Gastrocnemius medialis (tissue), 4 donors: ENCODE results near the gene NFS1. TPM values are rescaled to one million over a fixed set of nuclear protein-coding genes. Genes with fewer than 3 reads are reported as not detected.

Experiments used
- ATAC-seq, 2 donors: fragments of 150-250 bp; one replicate each; pipeline ENCODE4 v1.9.1; 2016
- DNase-seq, 2 donors: peaks; one replicate each; pipeline ENCODE4 v3.0.0-alpha.2; 2019
- H3K27ac ChIP-seq, 4 donors: fragments of 200-600 bp; sonication (generic); 1 replicate in 1 of 4; 2 replicates in 3 of 4; pipeline ENCODE4 v1.5.1; 2016 to 2018; ENCODE audit warnings: mild to moderate bottlenecking in 2 of 4, moderate library complexity in 1 of 4
- H3K27me3 ChIP-seq, 3 donors: fragments of 200-600 bp; sonication (generic) in 2 of 3; 1 replicate in 1 of 3; 2 replicates in 2 of 3; pipeline versions ENCODE4 v1.5.1 to v1.6.0; 2016 to 2019; ENCODE audit warnings: mild to moderate bottlenecking in 1 of 3, moderate library complexity in 1 of 3
- H3K36me3 ChIP-seq, 2 donors: fragments of 200-600 bp; sonication (generic) in 1 of 2; one replicate each; pipeline ENCODE4 v1.5.1; 2017 to 2018
- H3K4me1 ChIP-seq, 2 donors: fragments of 200-600 bp; sonication (generic) in 1 of 2; one replicate each; pipeline ENCODE4 v1.5.1; 2016 to 2017; ENCODE audit warnings: mild to moderate bottlenecking in 2 of 2
- H3K4me3 ChIP-seq, 4 donors: fragments of 200-600 bp; sonication (generic) in 3 of 4; 1 replicate in 1 of 4; 2 replicates in 3 of 4; pipeline ENCODE4 v1.5.1; 2016 to 2019; ENCODE audit warnings: mild to moderate bottlenecking in 2 of 4
- H3K9me3 ChIP-seq, 3 donors: fragments of 200-600 bp; sonication (generic) in 2 of 3; 1 replicate in 1 of 3; 2 replicates in 2 of 3; pipeline ENCODE4 v1.5.1; 2016 to 2019
- CTCF ChIP-seq, 5 experiments: fragments of 450-650 bp in 3 of 5; fragments of 200-600 bp in 2 of 5; sonication (generic) in 2 of 5; IDR thresholded peaks in 4 of 5; conservative IDR thresholded peaks in 1 of 5; 1 replicate in 4 of 5; 2 replicates in 1 of 5; pipeline ENCODE4 v1.5.1; 2016 to 2019; ENCODE audit warnings: antibody characterized with exemption in 5 of 5, mild to moderate bottlenecking in 3 of 5, moderate library complexity in 3 of 5
- POLR2A ChIP-seq, 2 donors: fragments of 450-650 bp; IDR thresholded peaks; one replicate each; pipeline ENCODE4 v1.6.1; 2017; ENCODE audit warnings: antibody characterized with exemption in 2 of 2, mild to moderate bottlenecking in 2 of 2, moderate library complexity in 2 of 2
- in situ Hi-C, 4 donors: fragments of 200-750 bp; cut with MboI; loops; one replicate each; pipeline versions ENCODE4 v1.15.0 to v1.8.0; 2017; ENCODE audit warnings: low sequenced_read_pairs in 4 of 4
- intact Hi-C: fragments of 100-400 bp; cut with DNase I; formaldehyde crosslinking; loops from one replicate; pipeline ENCODE4 v1.15.1; 2023; ENCODE audit warnings: low total_unique reads
- total RNA-seq, 4 donors: library from RNA; depleted of rRNA; stranded (reverse); fragments of >200 nt; gene quantifications; one replicate each; pipeline versions ENCODE4 v1.1.0 to v1.2.3, GENCODE V29; 2016

The NFS1 gene
- total RNA-seq, 4 donors from 2014 or later, result 31.5 to 85.8 (median 37.2) TPM

- peak within 1 kb of the TSS; percentile 96 to 100 (median 98) for H3K27ac ChIP-seq
- H3K27me3 ChIP-seq, result no peaks in the 10 kb centered on the region
- no peaks in the 10 kb centered on the region for H3K9me3 ChIP-seq
- intact Hi-C loops (loop anchor here (1.0 to 5.0 kb wide), 4 partner anchors 27 to 213 kb away; partner anchors contain the start of gene SCAND1), in situ Hi-C loops (loop anchor here in 2 of 4 donors (10.0 to 25.0 kb wide), 2 partner anchors 143 to 145 kb away; no protein-coding TSS in a partner anchor)
- DNase-seq (peak; percentile 100), ATAC-seq (peak; percentile 91 to 95)
- TF ChIP-seq CTCF (IDR thresholded peaks at IDR 0.05 in 4 of 5, conservative IDR thresholded peaks at IDR 0.05 in 1 of 5) (peak; percentile 28 to 48 (median 39)), POLR2A (IDR thresholded peaks at IDR 0.05) (peak; percentile 97 to 98)
- H3K4me1 ChIP-seq, result peaks cover 37 to 39% of the 10 kb centered on the region in 2 donors
- peaks cover 0 to 35% of the 10 kb centered on the region in 2 donors for H3K36me3 ChIP-seq
- peak within 1 kb of the TSS; percentile 80 to 96 (median 88) for H3K4me3 ChIP-seq
These were observed 43.0 kb upstream of the NFS1 start, which contains the start of gene RBM39 for GRCh38 chr20:35741892-35742740. Gene RBM39 (minus strand): TSS chr20:35742260. CDS start chr20:35740874, 1,386 bp downstream.

DNA sequence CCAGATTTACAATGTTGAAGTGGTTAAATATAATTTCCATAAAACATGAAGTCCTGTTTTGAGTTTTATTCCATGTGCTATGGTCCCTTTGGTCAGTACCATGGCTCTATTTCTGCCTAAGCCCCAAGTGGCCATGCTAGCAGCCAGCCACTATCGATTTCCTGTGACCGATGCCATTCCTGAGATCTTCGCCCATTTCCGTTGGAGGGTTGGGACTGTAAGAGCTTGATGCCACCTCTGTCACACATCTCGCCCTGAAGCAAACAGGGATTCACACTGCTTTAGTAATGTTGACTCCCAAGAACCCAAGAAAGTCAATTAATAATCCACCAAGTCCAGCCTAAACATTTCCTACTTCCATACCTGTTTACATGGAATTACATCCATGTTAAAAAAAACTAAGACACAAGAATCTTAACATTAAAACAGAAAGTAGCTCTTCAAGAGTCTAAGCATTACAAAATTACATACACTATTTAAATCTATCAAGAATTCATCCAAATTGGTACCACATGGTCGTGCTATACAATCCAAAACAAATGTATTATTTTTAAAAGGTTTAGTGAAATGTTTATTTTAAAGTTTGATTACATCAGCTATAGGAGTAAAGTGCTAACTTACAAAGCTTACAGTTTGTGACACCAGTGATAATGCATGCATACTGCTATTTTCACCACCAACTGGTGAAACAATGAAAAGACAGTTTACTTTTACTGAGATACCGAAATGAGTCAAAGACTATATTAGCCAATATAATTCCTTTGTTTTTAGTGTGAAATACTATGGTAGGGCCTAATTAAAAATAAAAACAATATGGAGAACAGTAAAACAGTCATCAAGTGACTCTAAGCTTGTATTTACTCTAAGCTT lies 40.4 kb upstream of the NFS1 start:
- peak in 1 of 5 experiments; percentile 16 for TF ChIP-seq CTCF (IDR thresholded peaks at IDR 0.05 in 4 of 5, conservative IDR thresholded peaks at IDR 0.05 in 1 of 5)
- no peak for TF ChIP-seq POLR2A (IDR thresholded peaks at IDR 0.05)
- Histone ChIP-seq H3K27ac (peak overlapping the region; percentile 95 to 100 (median 98)), H3K4me1 (peaks cover 59 to 63% of the 10 kb centered on the region in 2 donors), H3K9me3 (no peaks in the 10 kb centered on the region), H3K27me3 (no peaks in the 10 kb centered on the region), H3K36me3 (peaks cover 0 to 60% of the 10 kb centered on the region in 2 donors), H3K4me3 (peak overlapping the region; percentile 80 to 96 (median 88))
- DNase-seq, result no peak
- ATAC-seq, result no peak
- intact Hi-C loops (loop anchor here (5.0 kb wide), 1 partner anchor 137 kb away; no protein-coding TSS in a partner anchor), in situ Hi-C loops (loop anchor here in 3 of 4 donors (5.0 to 25.0 kb wide), 3 partner anchors 143 to 148 kb away; no protein-coding TSS in a partner anchor)

DNA sequence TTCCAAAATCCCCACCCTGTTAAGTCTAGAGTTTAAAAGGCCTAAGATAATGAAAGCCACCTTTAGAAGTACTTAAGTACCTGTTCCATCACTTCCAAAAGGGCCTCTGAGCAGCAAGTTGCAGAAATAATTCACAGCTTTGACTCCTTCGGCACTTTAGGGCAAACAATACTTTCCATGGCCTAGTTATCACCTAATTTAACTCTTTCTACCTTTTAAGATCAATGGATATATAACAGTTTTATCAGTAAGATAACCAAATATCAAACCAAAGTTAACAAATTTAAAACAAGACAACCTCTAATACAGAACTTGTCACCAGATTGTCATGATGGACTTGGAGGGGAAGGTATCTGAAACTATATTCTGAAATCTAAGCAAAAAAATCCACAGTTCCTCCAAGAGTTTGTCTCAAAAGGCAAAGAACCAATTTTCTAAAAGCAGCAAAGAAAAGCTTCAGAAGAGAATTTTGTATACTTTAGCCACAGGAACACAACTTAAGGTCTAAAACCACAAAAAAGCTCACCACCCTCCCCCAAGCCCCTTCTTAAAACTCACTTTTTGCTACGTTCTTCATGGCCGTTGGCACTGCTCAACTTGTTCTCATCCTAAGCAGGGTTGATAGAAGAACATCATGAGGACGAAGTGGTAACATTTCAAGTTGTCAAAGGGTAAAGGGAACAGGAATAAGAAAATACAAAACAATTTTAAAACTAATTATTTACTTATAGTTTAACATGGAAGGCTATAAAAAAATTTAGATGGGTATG lies 39.4 kb upstream of the NFS1 start:
- intact Hi-C loops (no loop called here), in situ Hi-C loops (loop anchor here in 2 of 4 donors (5.0 to 25.0 kb wide), 2 partner anchors 144 to 149 kb away; no protein-coding TSS in a partner anchor)
- peak overlapping the region in 3 of 4 donors; percentile 86 to 96 (median 90) for H3K4me3 ChIP-seq
- no peak for ATAC-seq
- no peak for TF ChIP-seq POLR2A (IDR thresholded peaks at IDR 0.05)
- TF ChIP-seq CTCF (IDR thresholded peaks at IDR 0.05 in 4 of 5, conservative IDR thresholded peaks at IDR 0.05 in 1 of 5), result no peak
- DNase-seq, result no peak
- peaks cover 65 to 73% of the 10 kb centered on the region in 2 donors for H3K4me1 ChIP-seq
- no peaks in the 10 kb centered on the region for H3K9me3 ChIP-seq
- H3K27ac ChIP-seq, result peak overlapping the region; percentile 39 to 100 (median 98)
- H3K27me3 ChIP-seq, result no peaks in the 10 kb centered on the region
- peaks cover 0 to 70% of the 10 kb centered on the region in 2 donors for H3K36me3 ChIP-seq
